ENCODE data around the gene CLDN12.
"Not testable (repeated sequence)": the region's sequence is repeated elsewhere in the genome, so short reads cannot be mapped to it uniquely, and the experiment has no call there.

The CLDN12 gene

GRCh38 chr7:90433221-90433620 lies 30.0 kb downstream of the CLDN12 start:
- DNase-seq (ENCODE audit: low spot score): no peak

- no peak for DNase-seq (ENCODE audit: low spot score)
Observed at GRCh38 chr7:90445633-90446032, 42.4 kb downstream of the CLDN12 start.

- no peak for DNase-seq (ENCODE audit: low spot score)
Observed at GRCh38 chr7:90446137-90446899, 43.1 kb downstream of the CLDN12 start.

- no peak for DNase-seq (ENCODE audit: low spot score)
Observed at GRCh38 chr7:90453259-90453891, 50.1 kb downstream of the CLDN12 start.

- DNase-seq (ENCODE audit: low spot score): no peak
Observed at GRCh38 chr7:90453931-90454330, 50.7 kb downstream of the CLDN12 start.

GRCh38 chr7:90455163-90456030 lies 52.1 kb downstream of the CLDN12 start:
- DNase-seq (ENCODE audit: low spot score): peak; percentile 31

- DNase-seq (ENCODE audit: low spot score): no peak
Observed at GRCh38 chr7:90458104-90458503, 54.8 kb downstream of the CLDN12 start.

GRCh38 chr7:90459888-90460287 lies 56.6 kb downstream of the CLDN12 start:
- no peak for DNase-seq (ENCODE audit: low spot score)

- DNase-seq (ENCODE audit: low spot score): no peak
Observed at GRCh38 chr7:90461219-90461618, 58.0 kb downstream of the CLDN12 start.

GRCh38 chr7:90463151-90463628 lies 59.9 kb downstream of the CLDN12 start:
- DNase-seq (ENCODE audit: low spot score): not testable (repeated sequence)
